Kidney (tissue), 22 donors: ENCODE measurements around the gene SLC18B1. TPM values are rescaled to one million over a fixed set of nuclear protein-coding genes. Genes with fewer than 3 reads are reported as not detected.
A peak's percentile ranks its signal among the peaks of the same experiment; 100 is the strongest.

Source experiments
- DNase-seq, 5 donors: peaks; one replicate each; pipeline ENCODE4 v3.0.0-alpha.2; 2013 to 2020
- FAIRE-seq: peaks from 2 replicates; lab custom pipeline; 2012; peaks lifted over from hg19 to GRCh38; lab: Jason Lieb, UNC
- H3K27ac ChIP-seq, 2 donors: one replicate each; pipeline ENCODE4 v1.7.0; 2013; ENCODE audit warnings: low read depth in 2 of 2, low read length in 2 of 2, inconsistent platforms in 1 of 2
- H3K27me3 ChIP-seq: one replicate; pipeline ENCODE4 v1.7.1; 2013; ENCODE audit warnings: low read length, inconsistent platforms; ENCODE audit not compliant: control insufficient read depth, insufficient read depth
- H3K36me3 ChIP-seq, 3 donors: one replicate each; pipeline versions ENCODE4 v1.7.0 to v1.7.1; 2013; ENCODE audit warnings: low read length in 3 of 3, control low read depth in 1 of 3, inconsistent platforms in 1 of 3; ENCODE audit not compliant: insufficient read depth in 3 of 3, control insufficient read depth in 2 of 3
- H3K4me1 ChIP-seq, 3 donors: one replicate each; pipeline versions ENCODE4 v1.7.0 to v1.7.1; 2013; ENCODE audit warnings: low read length in 3 of 3, inconsistent platforms in 1 of 3, low read depth in 1 of 3; ENCODE audit not compliant: control insufficient read depth in 2 of 3, insufficient read depth in 2 of 3
- H3K4me3 ChIP-seq, 3 donors: one replicate each; pipeline versions ENCODE4 v1.7.0 to v1.8.1; 2013; ENCODE audit warnings: low read length in 3 of 3, control low read depth in 1 of 3, inconsistent platforms in 1 of 3
- H3K9ac ChIP-seq, 3 donors: one replicate each; pipeline versions ENCODE4 v1.7.0 to v1.7.1; 2013; ENCODE audit warnings: low read length in 3 of 3, control low read depth in 1 of 3, inconsistent platforms in 1 of 3
- H3K9me3 ChIP-seq, 3 donors: one replicate each; pipeline versions ENCODE4 v1.7.0 to v1.7.1; 2013; ENCODE audit warnings: low read length in 3 of 3, control low read depth in 1 of 3, inconsistent platforms in 1 of 3; ENCODE audit not compliant: control insufficient read depth in 2 of 3, insufficient read depth in 1 of 3
- intact Hi-C: fragments of 100-400 bp; cut with DNase I; formaldehyde crosslinking; loops from one replicate; pipeline ENCODE4 v1.11.1; 2022
- long read RNA-seq, 10 donors: library from polyadenylated mRNA in 1 of 10; unstranded in 1 of 10; transcript quantifications; one replicate each; pipeline ENCODE4 v2.0.0 and lab custom pipeline, GENCODE V29; 2021 to 2026
- polyA plus RNA-seq: library from polyadenylated mRNA; stranded (reverse); fragments of 350-450 nt; fragmentation: Illumina TruSeq; extraction: RNeasy Lipid Tissue Mini Kit (QIAGEN cat#74804); gene quantifications from one replicate; pipeline ENCODE4 v1.2.3, GENCODE V29; 2014; ENCODE audit warnings: low read depth, low replicate concordance; ENCODE audit not compliant: insufficient read depth
- total RNA-seq: library from RNA; stranded (reverse); fragmentation: NEBNext Ultra II Directional; extraction: Animal tissue kit (Norgen Biotek cat#: 25700); gene quantifications from one replicate; pipeline ENCODE4 v1.2.1, GENCODE V29; 2021
- TF ChIP-seq, protein P1 (sequence below): IDR thresholded peaks from 3 replicates; pipeline ENCODE4 v1.5.1; 2012; ENCODE audit warnings: mild to moderate bottlenecking, moderate library complexity, borderline replicate concordance; ENCODE audit not compliant: insufficient read depth; ENCODE audit errors: extremely low read depth
- donor health status: control.
- donor health status: control.
- donor health status: control.
- donor health status: control.
- donor health status: control.
- donor health status: DM: yes; HTN: yes; CAD: no.
- donor health status: Normal renal cell carcinoma (clear cell type).

The SLC18B1 gene
- total RNA-seq (17.2 TPM), polyA plus RNA-seq (16.9 TPM)
- long read RNA-seq, donor 1, partial matches to known transcripts, result 674 of 3,749 reads
- long read RNA-seq, donor 1, other reads (novel, unspliced or antisense), result 3,071 of 3,749 reads
- long read RNA-seq, donor 2, transcript SLC18B1-201 (14 exons, 2,368 nt), result major isoform, 6 of 3,464 reads
- long read RNA-seq, donor 2, partial matches to known transcripts, result 3,302 of 3,464 reads
- long read RNA-seq, donor 2, other reads (novel, unspliced or antisense), result 156 of 3,464 reads
- long read RNA-seq, donor 3, transcript SLC18B1-201 (14 exons, 2,368 nt), result major isoform, 8 of 4,729 reads
- long read RNA-seq, donor 3, partial matches to known transcripts, result 900 of 4,729 reads
- long read RNA-seq, donor 3, other reads (novel, unspliced or antisense), result 3,821 of 4,729 reads
- long read RNA-seq, donor 4, transcript SLC18B1-201 (14 exons, 2,368 nt), result major isoform, 7 of 17 reads
- long read RNA-seq, donor 4, partial matches to known transcripts, result 10 of 17 reads
- long read RNA-seq, donor 4, other reads (novel, unspliced or antisense), result 0 of 17 reads
- long read RNA-seq, donor 5, result 0 reads
- long read RNA-seq, donor 6, transcript SLC18B1-201 (14 exons, 2,368 nt), result major isoform, 5 of 10,268 reads
- long read RNA-seq, donor 6, partial matches to known transcripts, result 1,860 of 10,268 reads
- long read RNA-seq, donor 6, other reads (novel, unspliced or antisense), result 8,403 of 10,268 reads
- long read RNA-seq, donor 7, transcript SLC18B1-201 (14 exons, 2,368 nt), result major isoform, 11 of 16 reads
- long read RNA-seq, donor 7, partial matches to known transcripts, result 1 of 16 reads
- long read RNA-seq, donor 7, other reads (novel, unspliced or antisense), result 4 of 16 reads
- long read RNA-seq, donor 8, partial matches to known transcripts, result 1,001 of 4,740 reads
- long read RNA-seq, donor 8, other reads (novel, unspliced or antisense), result 3,735 of 4,740 reads
- long read RNA-seq, donor 9, partial matches to known transcripts, result 2,882 of 2,979 reads
- long read RNA-seq, donor 9, other reads (novel, unspliced or antisense), result 95 of 2,979 reads
- long read RNA-seq, donor 10, partial matches to known transcripts, result 4,911 of 5,084 reads
- long read RNA-seq, donor 10, other reads (novel, unspliced or antisense), result 172 of 5,084 reads

DNA sequence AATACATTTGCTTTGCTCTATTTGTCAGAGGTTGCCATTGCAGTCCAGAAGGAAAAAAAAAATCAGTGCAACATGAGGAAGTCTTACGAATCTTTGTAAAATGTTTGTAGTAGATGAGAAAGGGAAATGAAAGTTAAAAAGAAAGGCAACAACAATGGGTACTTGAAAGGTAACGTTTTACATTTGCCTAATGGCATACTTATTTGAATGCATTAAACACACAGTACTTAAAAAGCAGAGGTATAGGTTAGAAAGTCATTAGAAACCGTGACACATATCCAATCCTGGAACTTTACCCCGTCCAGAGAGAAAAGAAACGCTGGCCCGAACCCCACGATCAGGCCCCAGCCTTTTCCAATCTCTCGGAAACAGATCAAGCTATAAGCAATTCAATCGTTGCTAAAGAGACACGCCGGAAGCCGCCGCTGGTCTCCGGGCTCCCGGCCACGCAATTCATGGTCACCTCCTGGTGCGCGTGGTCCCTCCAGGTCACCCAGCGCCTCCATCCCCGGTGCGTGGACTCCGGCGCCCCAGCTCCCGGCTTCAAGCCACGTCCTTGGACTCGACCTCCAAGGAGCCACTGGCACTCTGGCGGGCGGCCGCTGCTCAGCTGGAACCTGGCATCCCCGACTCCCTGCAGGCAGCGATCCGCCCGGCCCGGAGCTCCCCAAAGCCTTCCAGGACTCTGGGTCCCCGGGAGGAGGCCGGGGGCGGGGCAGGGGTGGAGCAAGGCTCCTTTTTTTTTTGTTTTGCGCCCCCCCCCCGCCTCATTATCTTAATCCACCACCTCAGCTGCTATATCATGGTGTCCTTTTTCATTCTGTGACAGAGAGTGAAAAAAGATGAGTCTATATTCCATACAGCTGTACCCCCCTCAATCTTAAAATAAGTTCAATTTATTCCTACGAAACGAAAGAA is at the start of gene SLC18B1:
Gene SLC18B1 (minus strand): TSS at position 687 of the 918 bp plus-strand sequence. CDS start 181 bp downstream, at position 506.
- DNase-seq, result peak; percentile 48 to 88 (median 69)
- no peaks in the 10 kb centered on the region for H3K27me3 ChIP-seq
- no peak for FAIRE-seq
- peak within 1 kb of the TSS; percentile 59 to 76 for H3K27ac ChIP-seq
- peak within 1 kb of the TSS in 2 of 3 donors; percentile 88 to 93 for H3K4me3 ChIP-seq
- peaks cover 0 to 3% (median 0%) of the 10 kb centered on the region in 3 donors for H3K36me3 ChIP-seq
- intact Hi-C loops, result no loop called here
- TF ChIP-seq, protein P1, sequence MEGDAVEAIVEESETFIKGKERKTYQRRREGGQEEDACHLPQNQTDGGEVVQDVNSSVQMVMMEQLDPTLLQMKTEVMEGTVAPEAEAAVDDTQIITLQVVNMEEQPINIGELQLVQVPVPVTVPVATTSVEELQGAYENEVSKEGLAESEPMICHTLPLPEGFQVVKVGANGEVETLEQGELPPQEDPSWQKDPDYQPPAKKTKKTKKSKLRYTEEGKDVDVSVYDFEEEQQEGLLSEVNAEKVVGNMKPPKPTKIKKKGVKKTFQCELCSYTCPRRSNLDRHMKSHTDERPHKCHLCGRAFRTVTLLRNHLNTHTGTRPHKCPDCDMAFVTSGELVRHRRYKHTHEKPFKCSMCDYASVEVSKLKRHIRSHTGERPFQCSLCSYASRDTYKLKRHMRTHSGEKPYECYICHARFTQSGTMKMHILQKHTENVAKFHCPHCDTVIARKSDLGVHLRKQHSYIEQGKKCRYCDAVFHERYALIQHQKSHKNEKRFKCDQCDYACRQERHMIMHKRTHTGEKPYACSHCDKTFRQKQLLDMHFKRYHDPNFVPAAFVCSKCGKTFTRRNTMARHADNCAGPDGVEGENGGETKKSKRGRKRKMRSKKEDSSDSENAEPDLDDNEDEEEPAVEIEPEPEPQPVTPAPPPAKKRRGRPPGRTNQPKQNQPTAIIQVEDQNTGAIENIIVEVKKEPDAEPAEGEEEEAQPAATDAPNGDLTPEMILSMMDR, result no peak
- no peaks in the 10 kb centered on the region for H3K9me3 ChIP-seq
- H3K4me1 ChIP-seq, result peaks cover 0 to 2% (median 0%) of the 10 kb centered on the region in 3 donors
- H3K9ac ChIP-seq, result peak within 1 kb of the TSS in 2 of 3 donors; percentile 43 to 85

- H3K27ac ChIP-seq, result no peak overlapping the region
- no peak overlapping the region for H3K4me3 ChIP-seq
- intact Hi-C loops, result no loop called here
- H3K9me3 ChIP-seq, result no peaks in the 10 kb centered on the region
- H3K36me3 ChIP-seq, result no peaks in the 10 kb centered on the region
- TF ChIP-seq, protein P1, result no peak
- H3K4me1 ChIP-seq, result peaks cover 0 to 2% (median 0%) of the 10 kb centered on the region in 3 donors
- no peak for FAIRE-seq
- no peaks in the 10 kb centered on the region for H3K27me3 ChIP-seq
- DNase-seq, result peak in 3 of 5 donors; percentile 13 to 24 (median 19)
- no peak overlapping the region for H3K9ac ChIP-seq
Measured at GRCh38 chr6:132843316-132844035, 45.0 kb upstream of the SLC18B1 start.
